ENCODE measurements around the gene CCDC74B. TPM values are rescaled to one million over a fixed set of nuclear protein-coding genes. Genes with fewer than 3 reads are reported as not detected.
"Not testable (repeated sequence)": the region's sequence is repeated elsewhere in the genome, so short reads cannot be mapped to it uniquely, and the experiment has no call there.

CCDC74B gene
- total RNA-seq, 1 donor from 2014 or later: 0.79 TPM

GRCh38 chr2:130162968-130163367 lies 18.1 kb upstream of the CCDC74B start:
- FAIRE-seq: no peak

GRCh38 chr2:130162486-130162885 lies 17.6 kb upstream of the CCDC74B start:
- FAIRE-seq; H3K27me3 ChIP-seq (ENCODE audit: control insufficient read depth, insufficient read depth, low read length); H3K36me3 ChIP-seq (ENCODE audit: control insufficient read depth, insufficient read depth, low read length); H3K4me3 ChIP-seq (ENCODE audit: low read depth, low read length); DNase-seq (ENCODE audit: low read depth): not testable (repeated sequence)

More at GRCh38 chr2:130162968-130163367, 18.1 kb upstream of the CCDC74B start:
- no peak for DNase-seq (ENCODE audit: low read depth)
- Histone ChIP-seq H3K36me3 (ENCODE audit: control insufficient read depth, insufficient read depth, low read length) (peaks cover 4% of the 10 kb centered on the region), H3K4me3 (ENCODE audit: low read depth, low read length) (no peak overlapping the region), H3K27me3 (ENCODE audit: control insufficient read depth, insufficient read depth, low read length) (no peaks in the 10 kb centered on the region)
- no peak for TF ChIP-seq CTCF (IDR thresholded peaks at IDR 0.05; ENCODE audit: insufficient read depth, low read length, severe bottlenecking)

GRCh38 chr2:130160838-130161705 lies 16.2 kb upstream of the CCDC74B start:
- DNase-seq (ENCODE audit: low read depth); H3K36me3 ChIP-seq (ENCODE audit: control insufficient read depth, insufficient read depth, low read length); H3K4me3 ChIP-seq (ENCODE audit: low read depth, low read length); H3K27me3 ChIP-seq (ENCODE audit: control insufficient read depth, insufficient read depth, low read length); FAIRE-seq: not testable (repeated sequence)

- FAIRE-seq (no peak), DNase-seq (ENCODE audit: low read depth) (no peak)
- Histone ChIP-seq H3K4me3 (ENCODE audit: low read depth, low read length) (no peak overlapping the region), H3K27me3 (ENCODE audit: control insufficient read depth, insufficient read depth, low read length) (no peaks in the 10 kb centered on the region), H3K36me3 (ENCODE audit: control insufficient read depth, insufficient read depth, low read length) (peaks cover 2% of the 10 kb centered on the region)
- no peak for TF ChIP-seq CTCF (IDR thresholded peaks at IDR 0.05; ENCODE audit: insufficient read depth, low read length, severe bottlenecking)
These were observed 15.2 kb upstream of the CCDC74B start for GRCh38 chr2:130160131-130160530.

- H3K36me3 ChIP-seq (ENCODE audit: control insufficient read depth, insufficient read depth, low read length); DNase-seq (ENCODE audit: low read depth); H3K27me3 ChIP-seq (ENCODE audit: control insufficient read depth, insufficient read depth, low read length); H3K4me3 ChIP-seq (ENCODE audit: low read depth, low read length); FAIRE-seq: not testable (repeated sequence)
These were observed 14.5 kb upstream of the CCDC74B start for GRCh38 chr2:130159376-130159775.

GRCh38 chr2:130158631-130159030 lies 13.7 kb upstream of the CCDC74B start:
- no peak overlapping the region for H3K4me3 ChIP-seq (ENCODE audit: low read depth, low read length)
- DNase-seq (ENCODE audit: low read depth): no peak
- no peaks in the 10 kb centered on the region for H3K27me3 ChIP-seq (ENCODE audit: control insufficient read depth, insufficient read depth, low read length)
- no peak for TF ChIP-seq CTCF (IDR thresholded peaks at IDR 0.05; ENCODE audit: insufficient read depth, low read length, severe bottlenecking)
- no peak for FAIRE-seq
- H3K36me3 ChIP-seq (ENCODE audit: control insufficient read depth, insufficient read depth, low read length): no peaks in the 10 kb centered on the region

- not testable (repeated sequence) for H3K36me3 ChIP-seq (ENCODE audit: control insufficient read depth, insufficient read depth, low read length); H3K27me3 ChIP-seq (ENCODE audit: control insufficient read depth, insufficient read depth, low read length); H3K4me3 ChIP-seq (ENCODE audit: low read depth, low read length); FAIRE-seq; DNase-seq (ENCODE audit: low read depth)
These were observed 13.1 kb upstream of the CCDC74B start for GRCh38 chr2:130157825-130158514.

- not testable (repeated sequence) for H3K4me3 ChIP-seq (ENCODE audit: low read depth, low read length); H3K36me3 ChIP-seq (ENCODE audit: control insufficient read depth, insufficient read depth, low read length); H3K27me3 ChIP-seq (ENCODE audit: control insufficient read depth, insufficient read depth, low read length); FAIRE-seq; DNase-seq (ENCODE audit: low read depth)
These were observed 12.4 kb upstream of the CCDC74B start for GRCh38 chr2:130157354-130157753.
